HG03196 (cell line): ENCODE data around the gene PTPN1.
"Not testable (repeated sequence)": the region's sequence is repeated elsewhere in the genome, so short reads cannot be mapped to it uniquely, and the experiment has no call there.

ENCODE experiments used
- ATAC-seq: cut with Tn5 transposase; IDR thresholded peaks from one replicate; pipeline ENCODE4 v1.9.1; 2021; ENCODE audit not compliant: unreplicated experiment

PTPN1 gene

DNA sequence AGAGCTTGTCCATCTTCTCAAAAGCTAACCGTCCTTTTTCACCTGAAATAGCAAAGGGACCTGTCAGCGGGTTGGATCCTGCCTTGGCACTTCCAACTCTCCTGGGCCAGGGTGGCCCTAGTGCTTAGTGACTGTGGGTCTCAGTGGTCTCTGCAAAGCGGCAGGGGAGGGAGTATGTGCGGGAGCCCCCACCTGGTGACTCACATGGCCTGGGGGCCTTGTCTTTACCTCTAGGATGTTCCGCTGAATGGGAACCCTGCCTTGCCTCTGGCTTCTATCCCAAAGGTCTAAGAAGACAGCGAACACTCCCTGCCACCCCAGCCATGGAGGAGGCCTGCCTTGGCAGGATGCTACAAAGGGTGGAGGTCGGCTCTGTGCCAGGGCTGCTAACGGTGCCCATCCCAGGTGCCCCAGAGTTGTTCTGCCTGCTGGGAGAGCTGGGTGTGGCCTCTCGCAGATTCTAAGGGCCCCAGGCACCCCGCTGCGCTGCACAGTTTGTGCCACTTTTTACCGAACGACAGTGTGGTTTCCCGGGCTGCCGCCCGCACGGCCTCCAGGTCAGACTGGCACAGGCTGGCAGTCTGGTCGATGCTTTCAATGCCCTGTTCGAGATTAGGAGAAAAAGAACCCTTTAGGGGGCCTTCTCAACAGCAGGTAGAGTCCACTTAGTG is 77.2 kb downstream of the PTPN1 start:
- ATAC-seq = no peak

DNA sequence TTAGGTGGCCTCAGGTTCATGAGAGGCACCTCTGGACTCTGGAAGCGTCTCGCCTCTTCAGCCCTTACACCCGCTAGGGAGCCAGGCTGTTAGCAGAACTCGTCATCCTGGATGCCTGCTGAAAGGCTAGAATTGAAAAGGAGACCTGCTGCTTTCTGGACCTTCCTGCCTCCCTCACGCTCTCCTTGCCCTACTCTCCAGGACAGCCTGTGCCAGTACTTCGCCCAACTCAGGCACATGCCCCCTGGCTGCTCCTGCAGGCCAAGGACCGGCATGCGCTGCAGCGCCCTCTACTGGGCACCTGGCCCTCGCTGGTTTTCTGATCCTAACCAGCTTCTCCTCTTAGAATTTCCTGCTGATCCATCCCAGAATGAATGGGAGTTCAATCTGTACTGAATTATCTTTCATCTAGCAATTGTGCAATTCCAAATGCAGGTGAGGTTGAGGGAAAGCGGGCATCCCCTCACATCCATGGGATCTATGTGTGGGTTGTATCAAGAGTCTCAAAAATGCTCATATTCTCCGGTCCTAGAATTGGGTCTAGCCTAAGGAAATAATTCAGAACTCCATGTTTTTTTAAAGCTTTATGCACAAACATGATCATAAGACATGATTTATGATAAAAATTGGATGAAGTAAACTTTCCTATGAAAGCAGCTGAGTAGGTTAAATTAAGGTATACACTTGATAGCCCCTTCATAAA is 78.0 kb downstream of the PTPN1 start:
- no peak for ATAC-seq

GRCh38 chr20:50589548-50590347 is 79.6 kb downstream of the PTPN1 start:
- ATAC-seq = no peak

GRCh38 chr20:50590348-50590664 is 80.1 kb downstream of the PTPN1 start:
- no peak for ATAC-seq

DNA sequence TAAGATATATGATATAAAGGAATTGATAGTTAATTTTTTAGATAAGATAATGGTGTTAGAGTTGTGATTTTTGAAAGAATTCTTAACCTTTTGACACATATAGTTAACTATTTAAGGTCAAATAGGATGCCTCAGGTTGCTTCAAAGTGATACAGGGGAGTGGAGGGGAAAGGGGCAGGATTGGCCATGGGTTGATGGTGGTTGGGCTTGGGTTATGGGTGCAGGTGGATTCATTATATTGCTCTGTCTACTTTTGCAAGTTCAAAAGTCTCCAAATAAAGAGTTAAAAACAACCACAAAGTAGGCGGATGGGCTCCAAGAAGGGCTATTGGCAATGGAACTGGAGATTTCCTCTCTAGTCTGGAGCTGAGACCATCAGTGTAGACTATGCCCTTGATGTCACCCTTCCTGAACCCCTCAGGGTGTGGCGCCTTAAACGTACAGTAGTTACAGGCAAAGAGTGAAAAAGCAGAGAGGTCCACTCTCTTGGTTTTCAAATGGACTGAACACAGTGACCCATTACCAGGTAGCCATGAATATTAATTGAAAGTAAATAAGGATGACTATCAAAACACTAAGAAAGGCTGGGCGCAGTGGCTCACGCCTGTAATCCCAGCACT is 81.2 kb downstream of the PTPN1 start:
- no peak for ATAC-seq

GRCh38 chr20:50592282-50593004 is 82.3 kb downstream of the PTPN1 start:
- ATAC-seq = no peak

GRCh38 chr20:50593005-50593335 is 82.8 kb downstream of the PTPN1 start:
- no peak for ATAC-seq

- no peak for ATAC-seq
Measured at GRCh38 chr20:50594231-50594590, 84.0 kb downstream of the PTPN1 start.

DNA sequence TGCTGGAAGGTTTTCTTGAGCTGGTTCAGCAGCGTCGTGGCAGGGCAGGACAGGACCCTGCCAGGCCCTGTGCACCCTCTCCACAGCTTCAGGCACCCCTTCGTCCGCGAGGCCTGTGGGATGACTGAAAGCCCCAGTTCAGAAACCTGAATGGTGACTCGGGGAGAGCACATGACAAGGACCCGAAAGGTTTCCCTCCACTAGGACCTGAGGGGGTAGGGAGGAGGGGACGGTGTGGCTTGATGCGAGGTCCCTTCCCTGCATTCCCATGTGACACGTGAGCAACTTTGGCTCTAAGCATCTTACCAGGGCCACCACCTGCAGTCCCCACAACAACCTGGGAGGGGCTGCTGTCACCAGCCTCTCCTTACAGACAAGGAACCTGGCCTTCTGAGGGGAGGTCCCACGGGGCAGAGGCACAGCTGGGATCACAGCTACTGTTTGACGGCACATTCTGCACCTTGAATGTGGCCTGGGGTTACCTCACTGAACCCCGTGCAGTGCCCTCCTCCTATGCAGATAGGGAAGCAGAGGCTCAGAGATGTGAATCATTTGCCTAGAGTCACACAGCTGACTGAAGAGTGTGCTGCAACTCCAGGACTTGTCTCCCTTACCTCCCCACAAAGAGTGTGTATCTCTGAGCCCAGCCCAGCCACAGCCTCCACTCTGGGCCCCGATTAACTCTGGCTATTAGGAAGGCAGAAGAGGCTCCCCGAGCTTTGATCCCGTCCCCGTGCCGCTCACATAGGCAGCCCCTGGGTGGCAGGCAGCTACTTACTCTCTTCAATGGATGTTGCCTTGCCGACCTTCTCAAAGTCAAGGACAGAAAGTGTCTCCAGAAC is 84.6 kb downstream of the PTPN1 start:
- ATAC-seq = no peak

GRCh38 chr20:50595433-50595895 is 85.3 kb downstream of the PTPN1 start:
- ATAC-seq = no peak

DNA sequence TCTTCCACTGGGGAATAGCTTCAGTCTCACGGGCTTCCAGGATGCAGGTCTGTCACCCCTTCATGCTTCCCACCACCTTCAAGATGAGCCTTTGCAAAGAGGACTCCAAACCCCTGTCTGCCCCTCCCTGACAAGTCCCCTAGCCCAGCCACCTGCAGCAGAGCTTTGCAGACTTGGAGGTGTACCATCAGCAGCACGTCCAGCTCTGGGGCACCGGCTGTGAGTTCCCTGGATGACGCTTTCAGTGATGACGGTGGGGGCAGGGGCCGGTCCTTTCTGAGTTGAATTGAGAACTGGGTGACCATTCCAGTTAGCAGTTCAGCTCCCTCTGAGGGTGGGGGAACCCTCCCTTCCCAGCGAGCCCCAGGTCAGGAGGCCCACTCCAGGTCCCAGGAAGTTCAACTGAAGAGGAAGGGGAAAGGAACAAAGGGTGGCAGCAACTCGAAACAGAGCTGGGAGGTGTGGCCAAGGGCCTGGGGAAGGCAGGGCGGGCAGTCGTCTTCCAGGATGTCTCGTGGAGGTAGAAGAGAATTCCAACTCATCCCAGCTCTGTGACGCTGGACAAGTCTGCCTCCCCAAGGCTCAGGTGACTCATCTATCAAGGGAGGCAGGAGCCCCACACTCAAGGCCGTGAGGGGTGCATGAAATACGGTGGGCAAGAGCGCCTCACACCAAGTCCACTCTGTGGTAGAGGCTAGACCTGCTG is 86.0 kb downstream of the PTPN1 start:
- ATAC-seq = no peak

DNA sequence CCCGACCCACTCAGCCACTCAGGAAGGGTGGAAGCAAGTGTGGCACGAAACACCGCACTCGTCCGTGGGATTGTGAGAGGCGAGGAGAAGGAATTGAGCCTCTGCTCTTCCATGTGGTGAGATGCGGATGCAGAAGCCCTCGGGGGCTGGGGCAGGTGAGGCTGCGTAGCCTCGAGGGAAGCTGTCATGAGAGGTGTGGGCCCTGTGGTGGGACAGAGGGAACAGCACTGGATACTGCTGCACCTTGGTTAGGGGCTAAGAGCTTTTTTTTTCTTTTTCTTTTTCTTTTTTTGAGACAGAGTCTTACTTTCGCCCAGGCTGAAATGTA is 86.5 kb downstream of the PTPN1 start:
- ATAC-seq = no peak

DNA sequence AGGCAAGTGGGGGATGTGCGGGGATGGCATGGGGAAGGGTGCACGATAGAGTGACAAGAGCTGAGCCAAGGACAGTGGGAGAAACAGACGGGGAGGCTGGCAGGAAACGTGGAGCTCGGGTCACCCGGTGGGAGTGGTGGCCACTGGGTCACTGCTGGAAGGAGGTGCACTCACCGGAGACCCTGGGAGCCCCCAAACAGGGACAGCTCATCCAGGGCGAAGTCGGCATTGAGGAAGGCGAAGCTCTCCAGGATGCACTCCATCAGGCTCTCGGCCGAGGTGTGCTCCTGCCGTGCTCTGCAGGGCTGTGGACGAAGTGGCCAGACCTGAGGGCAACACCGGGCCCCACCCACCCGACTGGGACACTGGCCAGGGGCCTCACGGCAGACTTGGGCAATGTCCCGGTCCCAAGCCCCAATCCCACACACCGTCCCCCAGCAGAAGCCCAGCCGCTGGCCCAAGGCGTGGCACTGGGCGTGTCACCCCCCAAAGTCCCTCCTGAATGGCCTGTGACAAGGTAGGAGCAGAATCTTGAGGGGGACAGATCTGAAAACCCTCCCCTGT is 87.3 kb downstream of the PTPN1 start:
- ATAC-seq = no peak

GRCh38 chr20:50598074-50598473 is 87.9 kb downstream of the PTPN1 start:
- no peak for ATAC-seq

DNA sequence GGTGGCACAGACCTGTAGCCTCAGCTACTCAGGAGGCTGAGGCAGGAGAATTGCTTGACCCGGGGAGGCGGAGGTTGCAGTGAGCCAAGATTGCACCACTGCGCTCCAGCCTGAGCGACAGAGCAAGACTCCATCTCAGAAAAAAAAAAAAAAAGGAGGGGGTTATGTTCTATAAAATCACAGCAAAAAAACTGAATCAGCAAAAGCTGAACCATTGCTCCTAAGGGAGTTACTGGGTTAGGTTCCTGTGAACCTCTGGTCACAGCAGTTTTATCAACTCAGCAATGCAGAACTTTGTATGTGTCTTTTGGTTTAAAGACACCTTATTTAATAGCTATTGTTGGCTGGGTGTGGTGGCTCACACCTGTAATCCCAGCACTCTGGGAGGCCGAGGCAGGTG is 88.6 kb downstream of the PTPN1 start:
- ATAC-seq = not testable (repeated sequence)

GRCh38 chr20:50600281-50600895 is 90.2 kb downstream of the PTPN1 start:
- ATAC-seq = no peak

GRCh38 chr20:50601511-50602431 is 91.6 kb downstream of the PTPN1 start:
- no peak for ATAC-seq
